Astrocyte of the spinal cord (primary cell): ENCODE data around the gene LGR6.

ENCODE experiments used
- DNase-seq: peaks from one replicate; pipeline ENCODE4 v3.0.0; 2011; ENCODE audit warnings: low read depth, low spot score
- H3K4me3 ChIP-seq: 2 replicates; pipeline ENCODE4 v1.5.1; 2011; ENCODE audit warnings: low read depth, mild to moderate bottlenecking, low read length, moderate library complexity
- in situ Hi-C: cut with HindIII; loops from 2 replicates; pipeline ENCODE4 v1.10.0; 2017; ENCODE audit warnings: low sequenced_read_pairs
- TF ChIP-seq, protein P1 (sequence below): IDR thresholded peaks from 2 replicates; pipeline ENCODE4 v1.5.1; 2012; ENCODE audit warnings: low read depth, mild to moderate bottlenecking, low read length, inconsistent platforms

The LGR6 gene

GRCh38 chr1:202274611-202275010 is 81.0 kb downstream of the LGR6 start:
- in situ Hi-C loops = no loop called here

GRCh38 chr1:202275061-202275770 is 81.6 kb downstream of the LGR6 start:
- no peak for DNase-seq
- in situ Hi-C loops = no loop called here

More at GRCh38 chr1:202274611-202275010, 81.0 kb downstream of the LGR6 start:
- no peak overlapping the region for H3K4me3 ChIP-seq
- TF ChIP-seq, protein P1, sequence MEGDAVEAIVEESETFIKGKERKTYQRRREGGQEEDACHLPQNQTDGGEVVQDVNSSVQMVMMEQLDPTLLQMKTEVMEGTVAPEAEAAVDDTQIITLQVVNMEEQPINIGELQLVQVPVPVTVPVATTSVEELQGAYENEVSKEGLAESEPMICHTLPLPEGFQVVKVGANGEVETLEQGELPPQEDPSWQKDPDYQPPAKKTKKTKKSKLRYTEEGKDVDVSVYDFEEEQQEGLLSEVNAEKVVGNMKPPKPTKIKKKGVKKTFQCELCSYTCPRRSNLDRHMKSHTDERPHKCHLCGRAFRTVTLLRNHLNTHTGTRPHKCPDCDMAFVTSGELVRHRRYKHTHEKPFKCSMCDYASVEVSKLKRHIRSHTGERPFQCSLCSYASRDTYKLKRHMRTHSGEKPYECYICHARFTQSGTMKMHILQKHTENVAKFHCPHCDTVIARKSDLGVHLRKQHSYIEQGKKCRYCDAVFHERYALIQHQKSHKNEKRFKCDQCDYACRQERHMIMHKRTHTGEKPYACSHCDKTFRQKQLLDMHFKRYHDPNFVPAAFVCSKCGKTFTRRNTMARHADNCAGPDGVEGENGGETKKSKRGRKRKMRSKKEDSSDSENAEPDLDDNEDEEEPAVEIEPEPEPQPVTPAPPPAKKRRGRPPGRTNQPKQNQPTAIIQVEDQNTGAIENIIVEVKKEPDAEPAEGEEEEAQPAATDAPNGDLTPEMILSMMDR = peak; percentile 51
- no peak for DNase-seq

DNA sequence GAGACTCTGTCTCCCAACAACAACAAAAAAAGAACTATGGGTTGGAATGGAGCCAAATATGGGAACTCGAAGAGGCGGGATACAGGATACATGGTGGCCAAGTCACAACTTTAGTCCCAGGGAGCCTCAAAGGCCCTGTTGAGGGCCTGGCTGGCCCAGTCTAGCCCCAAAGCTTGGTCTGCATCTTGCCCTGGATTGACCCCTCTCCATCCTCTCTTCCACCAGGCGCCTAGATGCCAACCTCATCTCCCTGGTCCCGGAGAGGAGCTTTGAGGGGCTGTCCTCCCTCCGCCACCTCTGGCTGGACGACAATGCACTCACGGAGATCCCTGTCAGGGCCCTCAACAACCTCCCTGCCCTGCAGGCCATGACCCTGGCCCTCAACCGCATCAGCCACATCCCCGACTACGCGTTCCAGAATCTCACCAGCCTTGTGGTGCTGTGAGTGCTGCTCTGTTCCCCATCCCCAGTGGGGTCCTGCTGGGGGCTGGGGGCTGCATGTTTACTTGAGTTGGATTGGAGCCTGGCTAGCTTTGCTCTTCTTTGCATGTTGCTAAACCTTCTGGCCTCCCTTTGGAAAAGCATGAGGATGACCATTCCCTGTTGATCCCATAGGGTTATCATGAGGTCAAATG is 82.6 kb downstream of the LGR6 start:
- H3K4me3 ChIP-seq = no peak overlapping the region
- TF ChIP-seq, protein P1 = no peak
- DNase-seq = no peak
- in situ Hi-C loops = no loop called here

More at GRCh38 chr1:202275061-202275770, 81.6 kb downstream of the LGR6 start:
- TF ChIP-seq, protein P1 = no peak
- H3K4me3 ChIP-seq = no peak overlapping the region

GRCh38 chr1:202276920-202277319 is 83.3 kb downstream of the LGR6 start:
- in situ Hi-C loops = no loop called here
- TF ChIP-seq, protein P1 = no peak
- DNase-seq = no peak
- H3K4me3 ChIP-seq = no peak overlapping the region

- no peak for DNase-seq
- in situ Hi-C loops = no loop called here
Observed at GRCh38 chr1:202278751-202279150, 85.2 kb downstream of the LGR6 start.

DNA sequence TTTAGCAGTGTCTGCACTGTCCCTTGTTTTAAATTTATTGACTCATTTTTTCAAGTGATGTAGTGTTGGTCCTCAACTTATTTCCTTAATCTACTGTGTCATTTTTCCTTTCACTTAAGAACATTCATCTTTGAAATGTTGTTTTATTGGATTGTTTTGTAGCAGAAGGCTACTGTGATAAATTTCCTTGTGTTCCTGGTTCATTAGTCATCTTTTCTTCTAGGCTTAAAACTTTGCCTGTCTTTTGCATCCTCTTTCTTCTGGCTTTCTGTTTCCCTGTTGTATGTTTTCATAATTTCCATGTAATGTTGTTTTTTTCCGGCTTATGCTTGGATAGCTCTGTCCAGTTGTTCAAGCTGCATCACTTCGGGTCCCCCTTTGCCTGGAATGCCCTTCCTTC is 86.2 kb downstream of the LGR6 start:
- in situ Hi-C loops = no loop called here
- TF ChIP-seq, protein P1 = no peak
- H3K4me3 ChIP-seq = no peak overlapping the region
- peak; percentile 23 for DNase-seq

More at GRCh38 chr1:202278751-202279150, 85.2 kb downstream of the LGR6 start:
- no peak overlapping the region for H3K4me3 ChIP-seq
- TF ChIP-seq, protein P1 = no peak
